SK-N-SH treated with all-trans-retinoic acid at 6 μM for 48 hours (cell line): ENCODE measurements around the gene ZNF664.

Experiments
- ATAC-seq: fragments of 200-7000 bp; cut with Tn5 transposase; 3 replicates; pipeline ENCODE4 v1.9.1; 2020; ENCODE audit warnings: mild to moderate bottlenecking, moderate library complexity
- ARNTL ChIP-seq: fragments of 450-650 bp; formaldehyde crosslinking; IDR thresholded peaks from 2 replicates; pipeline ENCODE4 v1.5.0; 2020; ENCODE audit warnings: low read depth, mild to moderate bottlenecking, moderate library complexity, borderline replicate concordance
- CSDC2 ChIP-seq: fragments of 250-450 bp; sonication (Bioruptor Pico); IDR thresholded peaks from 2 replicates; pipeline ENCODE4 v1.5.0; 2020; ENCODE audit warnings: mild to moderate bottlenecking, moderate library complexity
- CSRNP3 ChIP-seq: fragments of 250-450 bp; sonication (Bioruptor Pico); IDR thresholded peaks from 2 replicates; pipeline ENCODE4 v1.5.1; 2021; ENCODE audit warnings: mild to moderate bottlenecking, moderate library complexity
- ESRRG ChIP-seq: fragments of 250-450 bp; sonication (Bioruptor Pico); IDR thresholded peaks from 2 replicates; pipeline ENCODE4 v1.6.1; 2021; ENCODE audit warnings: mild to moderate bottlenecking
- GLIS3 ChIP-seq: fragments of 250-450 bp; sonication (Bioruptor Pico); IDR thresholded peaks from 2 replicates; pipeline ENCODE4 v1.5.0; 2020; ENCODE audit warnings: mild to moderate bottlenecking, moderate library complexity
- ISL1 ChIP-seq: fragments of 250-450 bp; sonication (Bioruptor Pico); IDR thresholded peaks from 2 replicates; pipeline ENCODE4 v2.1.2; 2022; ENCODE audit warnings: mild to moderate bottlenecking, moderate library complexity
- OSR1 ChIP-seq: fragments of 250-450 bp; sonication (Bioruptor Pico); IDR thresholded peaks from 2 replicates; pipeline ENCODE4 v1.8.0; 2022; ENCODE audit warnings: moderate library complexity, mild to moderate bottlenecking, inconsistent platforms
- PATZ1 ChIP-seq: fragments of 250-450 bp; sonication (Bioruptor Pico); IDR thresholded peaks from 2 replicates; pipeline ENCODE4 v1.8.0; 2020; ENCODE audit warnings: mild to moderate bottlenecking, moderate library complexity, borderline replicate concordance
- POU6F1 ChIP-seq: fragments of 250-450 bp; sonication (Bioruptor Pico); IDR thresholded peaks from 2 replicates; pipeline ENCODE4 v1.8.0; 2021; ENCODE audit warnings: low read depth, mild to moderate bottlenecking, moderate library complexity, borderline replicate concordance
- PPARA ChIP-seq: fragments of 250-450 bp; sonication (Bioruptor Pico); IDR thresholded peaks from 2 replicates; pipeline ENCODE4 v1.5.0; 2020; ENCODE audit warnings: mild to moderate bottlenecking, borderline replicate concordance
- RARB ChIP-seq: fragments of 250-450 bp; sonication (Bioruptor Pico); IDR thresholded peaks from 2 replicates; pipeline ENCODE4 v1.8.0; 2021; ENCODE audit warnings: mild to moderate bottlenecking, moderate library complexity
- SNAI2 ChIP-seq: fragments of 250-450 bp; sonication (Bioruptor Pico); IDR thresholded peaks from 2 replicates; pipeline ENCODE4 v1.5.0; 2020; ENCODE audit warnings: mild to moderate bottlenecking, moderate library complexity
- TCF4 ChIP-seq: fragments of 250-450 bp; sonication (Bioruptor Pico); IDR thresholded peaks from 2 replicates; pipeline ENCODE4 v1.8.0; 2021; ENCODE audit warnings: mild to moderate bottlenecking, moderate library complexity, borderline replicate concordance
- TOX ChIP-seq: fragments of 250-450 bp; sonication (Bioruptor Pico); IDR thresholded peaks from 2 replicates; pipeline ENCODE4 v1.8.0; 2021; ENCODE audit warnings: mild to moderate bottlenecking, moderate library complexity, borderline replicate concordance
- TSHZ2 ChIP-seq: fragments of 250-450 bp; sonication (Bioruptor Pico); IDR thresholded peaks from 2 replicates; pipeline ENCODE4 v1.5.0; 2020; ENCODE audit warnings: mild to moderate bottlenecking, moderate library complexity
- ZC3H10 ChIP-seq: fragments of 250-450 bp; sonication (Bioruptor Pico); IDR thresholded peaks from 2 replicates; pipeline ENCODE4 v1.5.1; 2021; ENCODE audit warnings: mild to moderate bottlenecking, moderate library complexity
- ZFP3 ChIP-seq: fragments of 250-450 bp; sonication (Bioruptor Pico); IDR thresholded peaks from 2 replicates; pipeline ENCODE4 v1.5.0; 2020; ENCODE audit warnings: mild to moderate bottlenecking, moderate library complexity
- ZNF70 ChIP-seq: fragments of 450-650 bp; formaldehyde crosslinking; IDR thresholded peaks from 2 replicates; pipeline ENCODE4 v1.5.0; 2020; ENCODE audit warnings: mild to moderate bottlenecking, moderate library complexity
- ZNF8 ChIP-seq: fragments of 450-650 bp; formaldehyde crosslinking; IDR thresholded peaks from 2 replicates; pipeline ENCODE4 v1.5.0; 2020; ENCODE audit warnings: mild to moderate bottlenecking, moderate library complexity

Gene ZNF664

GRCh38 chr12:124028555-124028925, 55.5 kb downstream of the ZNF664 start (continued):
- TF ChIP-seq TSHZ2 (CRISPR knock-in tag) (no peak), GLIS3 (CRISPR knock-in tag) (no peak), ESRRG (CRISPR knock-in tag) (no peak), OSR1 (CRISPR knock-in tag) (no peak)

- TF ChIP-seq ZNF8 (no peak), TSHZ2 (CRISPR knock-in tag) (no peak), ARNTL (CRISPR knock-in tag) (no peak), ZFP3 (CRISPR knock-in tag) (no peak), GLIS3 (CRISPR knock-in tag) (no peak), OSR1 (CRISPR knock-in tag) (no peak), PATZ1 (CRISPR knock-in tag) (no peak), ZNF70 (CRISPR knock-in tag) (no peak), RARB (CRISPR knock-in tag) (no peak), TOX (no peak), SNAI2 (CRISPR knock-in tag) (no peak)
Observed at GRCh38 chr12:124030008-124030407, 57.0 kb downstream of the ZNF664 start.

GRCh38 chr12:124030510-124030909, 57.5 kb downstream of the ZNF664 start:
- TF ChIP-seq TCF4 (CRISPR knock-in tag) = peak; percentile 47; the same call in 1 of the 2 replicates
- TF ChIP-seq CSRNP3 (CRISPR knock-in tag) = no peak
- 0 out of 2 replicates have a peak, but pooled peaks have one; percentile 23 for TF ChIP-seq ISL1 (CRISPR knock-in tag)
- peak; percentile 62 for ATAC-seq

More at GRCh38 chr12:124030008-124030407, 57.0 kb downstream of the ZNF664 start:
- peak; percentile 15 for ATAC-seq

- no peak for ATAC-seq
Observed at GRCh38 chr12:124031058-124031457, 58.0 kb downstream of the ZNF664 start.

More at GRCh38 chr12:124031058-124031457, 58.0 kb downstream of the ZNF664 start:
- TF ChIP-seq GLIS3 (CRISPR knock-in tag) (no peak), ESRRG (CRISPR knock-in tag) (no peak), ZNF70 (CRISPR knock-in tag) (no peak), RARB (CRISPR knock-in tag) (no peak), ARNTL (CRISPR knock-in tag) (no peak), CSRNP3 (CRISPR knock-in tag) (no peak), ZC3H10 (CRISPR knock-in tag) (no peak), PPARA (CRISPR knock-in tag) (no peak), TCF4 (CRISPR knock-in tag) (no peak), ISL1 (CRISPR knock-in tag) (no peak), POU6F1 (no peak), CSDC2 (CRISPR knock-in tag) (no peak), TSHZ2 (CRISPR knock-in tag) (no peak), SNAI2 (CRISPR knock-in tag) (no peak)
